ENCODE data around the gene CFAP298. TPM values are rescaled to one million over a fixed set of nuclear protein-coding genes. Genes with fewer than 3 reads are reported as not detected.

The CFAP298 gene
- total and polyA plus RNA-seq, 2 of the 13 experiments (the other 11 are each of a cell fraction or from before 2014, with no cell fraction given) = 21.2 to 62.2 TPM

GRCh38 chr21:32597205-32597604 lies 15.0 kb downstream of the CFAP298 start (continued):
- peak; percentile 45; the same call in 1 of the 2 replicates for TF ChIP-seq ZNF609 (CRISPR knock-in tag; IDR thresholded peaks at IDR 0.05; ENCODE audit: borderline replicate concordance)
- no peak for TF ChIP-seq ZBTB43 (CRISPR knock-in tag; conservative IDR thresholded peaks at IDR 0.05)
- no peak for TF ChIP-seq ZNF687 (CRISPR knock-in tag; IDR thresholded peaks at IDR 0.05)
- TF ChIP-seq SOX13 (IDR thresholded peaks at IDR 0.05) = peak; percentile 69; the same call in 1 of the 2 replicates
- TF ChIP-seq SOX13 (CRISPR knock-in tag; conservative IDR thresholded peaks at IDR 0.05 in 1 of 2, IDR thresholded peaks at IDR 0.05 in 1 of 2) = peak in 1 of 2 experiments; percentile 87; a peak in 2 of 4 replicates
- TF ChIP-seq MLLT10 (CRISPR knock-in tag; IDR thresholded peaks at IDR 0.05) = no peak
- TF ChIP-seq, protein P1, sequence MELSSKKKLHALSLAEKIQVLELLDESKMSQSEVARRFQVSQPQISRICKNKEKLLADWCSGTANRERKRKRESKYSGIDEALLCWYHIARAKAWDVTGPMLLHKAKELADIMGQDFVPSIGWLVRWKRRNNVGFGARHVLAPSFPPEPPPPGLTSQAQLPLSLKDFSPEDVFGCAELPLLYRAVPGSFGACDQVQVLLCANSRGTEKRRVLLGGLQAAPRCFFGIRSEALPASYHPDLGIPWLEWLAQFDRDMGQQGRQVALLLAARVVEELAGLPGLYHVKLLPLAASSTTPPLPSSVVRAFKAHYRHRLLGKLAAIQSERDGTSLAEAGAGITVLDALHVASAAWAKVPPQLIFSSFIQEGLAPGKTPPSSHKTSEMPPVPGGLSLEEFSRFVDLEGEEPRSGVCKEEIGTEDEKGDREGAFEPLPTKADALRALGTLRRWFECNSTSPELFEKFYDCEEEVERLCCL (CRISPR knock-in tag; IDR thresholded peaks at IDR 0.05; ENCODE audit: borderline replicate concordance) = no peak
- peak; percentile 69; the same call in 1 of the 2 replicates for TF ChIP-seq FOXO1 (CRISPR knock-in tag; IDR thresholded peaks at IDR 0.05)
- TF ChIP-seq ZNF121 (CRISPR knock-in tag; IDR thresholded peaks at IDR 0.05) = no peak
- TF ChIP-seq NFATC3 (CRISPR knock-in tag; IDR thresholded peaks at IDR 0.05) = no peak
- TF ChIP-seq GABPA (IDR thresholded peaks at IDR 0.05; ENCODE audit: low read depth, low read length) = no peak
- peak; percentile 40; the same call in 1 of the 2 replicates for TF ChIP-seq GABPA (CRISPR knock-in tag; IDR thresholded peaks at IDR 0.05; ENCODE audit: low read depth)
- TF ChIP-seq, protein P2, sequence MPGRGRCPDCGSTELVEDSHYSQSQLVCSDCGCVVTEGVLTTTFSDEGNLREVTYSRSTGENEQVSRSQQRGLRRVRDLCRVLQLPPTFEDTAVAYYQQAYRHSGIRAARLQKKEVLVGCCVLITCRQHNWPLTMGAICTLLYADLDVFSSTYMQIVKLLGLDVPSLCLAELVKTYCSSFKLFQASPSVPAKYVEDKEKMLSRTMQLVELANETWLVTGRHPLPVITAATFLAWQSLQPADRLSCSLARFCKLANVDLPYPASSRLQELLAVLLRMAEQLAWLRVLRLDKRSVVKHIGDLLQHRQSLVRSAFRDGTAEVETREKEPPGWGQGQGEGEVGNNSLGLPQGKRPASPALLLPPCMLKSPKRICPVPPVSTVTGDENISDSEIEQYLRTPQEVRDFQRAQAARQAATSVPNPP (CRISPR knock-in tag; IDR thresholded peaks at IDR 0.05) = no peak
- no peak for TF ChIP-seq ZSCAN9 (CRISPR knock-in tag; IDR thresholded peaks at IDR 0.05; ENCODE audit: borderline replicate concordance)
- TF ChIP-seq ZBTB38 (CRISPR knock-in tag; IDR thresholded peaks at IDR 0.05) = peak; percentile 17; the same call in 1 of the 2 replicates

All from HepG2 (cell line).